T47D (cell line): Measurements from ENCODE around the gene SUFU.

ENCODE experiments used
- DNase-seq, 2 experiments: peaks; one replicate each; pipeline versions ENCODE4 v3.0.0 to v3.0.0-alpha.2; 2011 to 2012; ENCODE audit warnings: low read depth in 1 of 2, low spot score in 1 of 2
- JUND ChIP-seq: IDR thresholded peaks from 2 replicates; pipeline ENCODE4 v1.6.1; 2012; ENCODE audit warnings: low read depth
- in situ Hi-C: cut with HindIII; loops from 2 replicates; pipeline ENCODE4 v1.10.0; 2016; ENCODE audit warnings: low sequenced_read_pairs, low pct_unique_long_range_greater_than_20kb

The SUFU gene

GRCh38 chr10:102467971-102468438 lies 35.8 kb upstream of the SUFU start:
- no peak for DNase-seq
- in situ Hi-C loops = no loop called here
- TF ChIP-seq JUND = no peak

- no peak for DNase-seq
- no peak for TF ChIP-seq JUND
- in situ Hi-C loops = no loop called here
Measured at GRCh38 chr10:102468683-102469082, 35.1 kb upstream of the SUFU start.

GRCh38 chr10:102470579-102471546 lies 32.9 kb upstream of the SUFU start:
- in situ Hi-C loops = no loop called here
- TF ChIP-seq JUND = no peak
- no peak for DNase-seq

GRCh38 chr10:102473445-102474331 lies 30.1 kb upstream of the SUFU start:
- no peak for DNase-seq
- in situ Hi-C loops = no loop called here
- TF ChIP-seq JUND = no peak

GRCh38 chr10:102475451-102476040 lies 28.2 kb upstream of the SUFU start:
- TF ChIP-seq JUND = no peak
- no peak for DNase-seq
- in situ Hi-C loops = no loop called here

- DNase-seq = no peak
- no peak for TF ChIP-seq JUND
- in situ Hi-C loops = no loop called here
Measured at GRCh38 chr10:102476466-102477141, 27.2 kb upstream of the SUFU start.

GRCh38 chr10:102479651-102480050 lies 24.1 kb upstream of the SUFU start:
- no peak for DNase-seq
- no peak for TF ChIP-seq JUND
- in situ Hi-C loops = no loop called here

- no peak for DNase-seq
- in situ Hi-C loops = no loop called here
- no peak for TF ChIP-seq JUND
Measured at GRCh38 chr10:102480396-102480795, 23.4 kb upstream of the SUFU start.

- DNase-seq = no peak
- in situ Hi-C loops = no loop called here
- TF ChIP-seq JUND = no peak
Measured at GRCh38 chr10:102484021-102484420, 19.8 kb upstream of the SUFU start.

GRCh38 chr10:102485093-102485784 lies 18.5 kb upstream of the SUFU start:
- in situ Hi-C loops = no loop called here
- no peak for TF ChIP-seq JUND
- no peak for DNase-seq

GRCh38 chr10:102491136-102491535 lies 12.6 kb upstream of the SUFU start:
- no peak for TF ChIP-seq JUND
- no peak for DNase-seq
- in situ Hi-C loops = no loop called here
